Epithelial cell of proximal tubule (primary cell): ENCODE measurements around the gene CNGA4. TPM values are rescaled to one million over a fixed set of nuclear protein-coding genes. Genes with fewer than 3 reads are reported as not detected.
A peak's percentile ranks its signal among the peaks of the same experiment; 100 is the strongest.

Experiments used
- DNase-seq: peaks from one replicate; pipeline ENCODE4 v3.0.0-alpha.2; 2011; ENCODE audit warnings: low read depth
- H3K4me3 ChIP-seq: 2 replicates; pipeline ENCODE4 v1.5.1; 2011; ENCODE audit warnings: low read depth, mild to moderate bottlenecking, low read length
- CTCF ChIP-seq: conservative IDR thresholded peaks from 2 replicates; pipeline ENCODE4 v1.5.1; 2012; ENCODE audit warnings: low read depth, mild to moderate bottlenecking, low read length
- total RNA-seq: library from RNA; depleted of rRNA; stranded (reverse); fragments of >200 nt; gene quantifications from 2 replicates; pipeline ENCODE4 v1.2.3, GENCODE V29; 2015

CNGA4 gene
- total RNA-seq, 1 donor from 2014 or later: not detected

- H3K4me3 ChIP-seq: no peak overlapping the region
- TF ChIP-seq CTCF: no peak
- no peak for DNase-seq
These were observed 14.5 kb upstream of the CNGA4 start for GRCh38 chr11:6224421-6224820.

GRCh38 chr11:6225024-6225423, 13.9 kb upstream of the CNGA4 start:
- H3K4me3 ChIP-seq: no peak overlapping the region
- no peak for DNase-seq
- no peak for TF ChIP-seq CTCF

- no peak for TF ChIP-seq CTCF
- DNase-seq: no peak
These were observed 13.0 kb upstream of the CNGA4 start for GRCh38 chr11:6225896-6226295.

GRCh38 chr11:6228520-6228919, 10.4 kb upstream of the CNGA4 start:
- no peak overlapping the region for H3K4me3 ChIP-seq

More at GRCh38 chr11:6225896-6226295, 13.0 kb upstream of the CNGA4 start:
- H3K4me3 ChIP-seq: no peak overlapping the region

GRCh38 chr11:6229911-6230310, 9.0 kb upstream of the CNGA4 start:
- no peak for TF ChIP-seq CTCF
- no peak overlapping the region for H3K4me3 ChIP-seq
- DNase-seq: no peak

More at GRCh38 chr11:6228520-6228919, 10.4 kb upstream of the CNGA4 start:
- DNase-seq: no peak
- no peak for TF ChIP-seq CTCF

- DNase-seq: no peak
- TF ChIP-seq CTCF: no peak
- peak overlapping the region; percentile 83 for H3K4me3 ChIP-seq
These were observed 6.0 kb upstream of the CNGA4 start for GRCh38 chr11:6232899-6233298.

- no peak for DNase-seq
- no peak for TF ChIP-seq CTCF
- H3K4me3 ChIP-seq: peak overlapping the region; percentile 83
These were observed 4.9 kb upstream of the CNGA4 start for GRCh38 chr11:6233984-6234386.
